A549 (cell line): ENCODE results near the gene FUNDC1. TPM values are rescaled to one million over a fixed set of nuclear protein-coding genes. Genes with fewer than 3 reads are reported as not detected.
A peak's percentile ranks its signal among the peaks of the same experiment; 100 is the strongest.

Source experiments
- ATAC-seq, 2 experiments: fragments of 200-7000 bp in 1 of 2; fragments of >200 bp in 1 of 2; cut with Nextera tagmentation in 1 of 2; cut with Tn5 transposase in 1 of 2; 3 replicates each; pipeline versions ENCODE4 v1.8.0 to v1.9.1; 2018 to 2020; ENCODE audit warnings: mild to moderate bottlenecking in 1 of 2, moderate library complexity in 1 of 2
- CTCF ChIA-PET: fragments of 300-600 bp; sonication (Branson Sonifier 250); formaldehyde crosslinking; extraction: SDS; loops from one replicate; lab custom pipeline; 2021; ENCODE audit warnings: antibody characterized with exemption, inconsistent platforms; lab: Yijun Ruan, JAX
- POLR2A ChIA-PET: fragments of 350-600 bp; formaldehyde crosslinking; extraction: SDS; loops from one replicate; lab custom pipeline; 2021; ENCODE audit warnings: antibody characterized with exemption, inconsistent platforms; lab: Yijun Ruan, JAX
- DNase-seq, 2 experiments: peaks; one replicate each; pipeline versions ENCODE4 v3.0.0 to v3.0.0-alpha.2; 2011 to 2016; ENCODE audit warnings: low read depth in 1 of 2, low spot score in 1 of 2
- FAIRE-seq: peaks from 2 replicates; lab custom pipeline; 2011; peaks lifted over from hg19 to GRCh38; lab: Jason Lieb, UNC
- H3K27ac ChIP-seq, 2 experiments: fragments of >200 bp; sonication (Bioruptor Twin); formaldehyde crosslinking; 3 replicates each; pipeline ENCODE4 v1.5.1; 2016 to 2017
- H3K4me1 ChIP-seq: fragments of >200 bp; sonication (Bioruptor Twin); formaldehyde crosslinking; 3 replicates; pipeline ENCODE4 v1.6.1; 2016
- H3K4me2 ChIP-seq: fragments of >200 bp; sonication (Bioruptor Twin); formaldehyde crosslinking; 3 replicates; pipeline ENCODE4 v1.6.1; 2016
- H3K4me3 ChIP-seq: fragments of >200 bp; sonication (Bioruptor Twin); formaldehyde crosslinking; 3 replicates; pipeline ENCODE4 v1.5.1; 2016
- H3K9me3 ChIP-seq: fragments of >200 bp; sonication (Bioruptor Twin); formaldehyde crosslinking; 3 replicates; pipeline ENCODE4 v1.6.1; 2016
- ATOH8 ChIP-seq: fragments of 250-450 bp; sonication (Bioruptor Pico); IDR thresholded peaks from 2 replicates; pipeline ENCODE4 v1.5.0; 2020; ENCODE audit warnings: low read depth, mild to moderate bottlenecking, moderate library complexity
- BHLHE40 ChIP-seq: IDR thresholded peaks from 2 replicates; pipeline ENCODE4 v1.6.1; 2012; ENCODE audit warnings: low read depth, low read length, inconsistent platforms
- CBX8 ChIP-seq: fragments of 200-600 bp; sonication (generic); IDR thresholded peaks from 2 replicates; pipeline ENCODE4 v1.6.1; 2016
- CHD4 ChIP-seq: fragments of 200-600 bp; sonication (generic); IDR thresholded peaks from 2 replicates; pipeline ENCODE4 v1.6.1; 2016; ENCODE audit warnings: antibody characterized with exemption, mild to moderate bottlenecking, borderline replicate concordance
- EP300 ChIP-seq, 2 experiments: fragments of >200 bp; sonication (Bioruptor Twin); formaldehyde crosslinking; IDR thresholded peaks; 2 replicates in 1 of 2; 3 replicates in 1 of 2; pipeline ENCODE4 v1.6.1; 2016 to 2017
- FOSL2 ChIP-seq, 2 experiments: fragments of 450-650 bp in 1 of 2; fragments of >200 bp in 1 of 2; sonication (Bioruptor Twin) in 1 of 2; formaldehyde crosslinking; IDR thresholded peaks; 2 replicates each; pipeline versions ENCODE4 v1.5.0 to v1.6.1; 2016 to 2020; ENCODE audit warnings: mild to moderate bottlenecking in 1 of 2, moderate library complexity in 1 of 2
- HDAC2 ChIP-seq: fragments of 200-600 bp; sonication (generic); IDR thresholded peaks from 2 replicates; pipeline ENCODE4 v1.6.1; 2016
- HEYL ChIP-seq: fragments of 250-450 bp; sonication (Bioruptor Pico); IDR thresholded peaks from 2 replicates; pipeline ENCODE4 v1.8.0; 2021; ENCODE audit warnings: mild to moderate bottlenecking, moderate library complexity
- HOXA7 ChIP-seq: fragments of 250-450 bp; sonication (Bioruptor Pico); IDR thresholded peaks from 2 replicates; pipeline ENCODE4 v1.5.0; 2020; ENCODE audit warnings: mild to moderate bottlenecking, moderate library complexity
- HOXB13 ChIP-seq: fragments of 250-450 bp; sonication (Bioruptor Pico); IDR thresholded peaks from 2 replicates; pipeline ENCODE4 v1.5.0; 2020; ENCODE audit warnings: low read depth, mild to moderate bottlenecking, moderate library complexity
- HOXB5 ChIP-seq: fragments of 250-450 bp; sonication (Bioruptor Pico); IDR thresholded peaks from 2 replicates; pipeline ENCODE4 v1.5.0; 2020; ENCODE audit warnings: mild to moderate bottlenecking, moderate library complexity
- JUNB ChIP-seq: fragments of >200 bp; sonication (Bioruptor Twin); formaldehyde crosslinking; IDR thresholded peaks from 2 replicates; pipeline ENCODE4 v1.6.1; 2016
- KDM1A ChIP-seq: fragments of 200-600 bp; sonication (generic); IDR thresholded peaks from 2 replicates; pipeline ENCODE4 v1.6.1; 2016; ENCODE audit warnings: low read depth, mild to moderate bottlenecking
- MYC ChIP-seq: IDR thresholded peaks from 2 replicates; pipeline ENCODE4 v1.6.1; 2012; ENCODE audit warnings: mild to moderate bottlenecking, inconsistent platforms, low read length, improper control_type of control experiment, borderline replicate concordance
- NFE2L2 ChIP-seq: fragments of 150-350 bp; conservative IDR thresholded peaks from 2 replicates; pipeline ENCODE4 v1.6.1; 2014; ENCODE audit warnings: low read length
- NR3C1 ChIP-seq: fragments of >200 bp; sonication (Bioruptor Twin); formaldehyde crosslinking; IDR thresholded peaks from 3 replicates; pipeline ENCODE4 v1.6.1; 2017
- RAD21 ChIP-seq, 2 experiments: fragments of >200 bp in 1 of 2; sonication (Bioruptor Twin) in 1 of 2; formaldehyde crosslinking in 1 of 2; IDR thresholded peaks in 1 of 2; conservative IDR thresholded peaks in 1 of 2; 2 replicates in 1 of 2; 3 replicates in 1 of 2; pipeline ENCODE4 v1.6.1; 2012 to 2018; ENCODE audit warnings: inconsistent platforms in 1 of 2
- RCOR1 ChIP-seq: fragments of 150-350 bp; IDR thresholded peaks from 2 replicates; pipeline ENCODE4 v1.6.1; 2014; ENCODE audit warnings: antibody characterized with exemption, low read length, low read depth
- RFX5 ChIP-seq: fragments of 450-650 bp; IDR thresholded peaks from 2 replicates; pipeline ENCODE4 v1.7.1; 2014; ENCODE audit warnings: antibody characterized with exemption, mild to moderate bottlenecking, moderate library complexity
- RNF2 ChIP-seq: fragments of 200-600 bp; sonication (generic); IDR thresholded peaks from 2 replicates; pipeline ENCODE4 v1.6.1; 2016; ENCODE audit warnings: low read depth, mild to moderate bottlenecking, antibody characterized with exemption, moderate library complexity, borderline replicate concordance
- WGBS: methylation state at CpG from one replicate; pipeline ENCODE4 v1.1.6; 2017; ENCODE audit errors: missing lambda C conversion rate; 5-methylcytosine and 5-hydroxymethylcytosine counted together
- polyA plus RNA-seq, 4 experiments: library from polyadenylated mRNA; depleted of rRNA in 3 of 4; stranded (reverse); fragments of >200 nt; fragmentation: RNase III in 1 of 4; extraction: RNeasy Plus Mini Kit Qiagen cat#74134 plus additional on column Dnase treatment in 1 of 4; gene quantifications; 2 replicates in 3 of 4; 3 replicates in 1 of 4; pipeline ENCODE4 v1.2.3, GENCODE V29; 2011 to 2017
- TF ChIP-seq, protein P1 (sequence below): fragments of >200 bp; sonication (Bioruptor Twin); formaldehyde crosslinking; IDR thresholded peaks from 3 replicates; pipeline ENCODE4 v1.5.1; 2016
- TF ChIP-seq, protein P2 (sequence below): fragments of 200-600 bp; sonication (generic); IDR thresholded peaks from 2 replicates; pipeline ENCODE4 v1.6.1; 2016; ENCODE audit warnings: antibody characterized with exemption, mild to moderate bottlenecking, moderate library complexity
- TF ChIP-seq, protein P3 (sequence below): IDR thresholded peaks from 2 replicates; pipeline ENCODE4 v1.6.1; 2012

The FUNDC1 gene
- polyA plus RNA-seq, 2 of the 4 experiments (the other 2 are of a cell fraction), result 37.4 to 37.6 TPM

GRCh38 chrX:44482575-44482974 lies 60.1 kb downstream of the FUNDC1 start (continued):
- no peak for TF ChIP-seq EP300 (IDR thresholded peaks at IDR 0.05)
- TF ChIP-seq, protein P1, sequence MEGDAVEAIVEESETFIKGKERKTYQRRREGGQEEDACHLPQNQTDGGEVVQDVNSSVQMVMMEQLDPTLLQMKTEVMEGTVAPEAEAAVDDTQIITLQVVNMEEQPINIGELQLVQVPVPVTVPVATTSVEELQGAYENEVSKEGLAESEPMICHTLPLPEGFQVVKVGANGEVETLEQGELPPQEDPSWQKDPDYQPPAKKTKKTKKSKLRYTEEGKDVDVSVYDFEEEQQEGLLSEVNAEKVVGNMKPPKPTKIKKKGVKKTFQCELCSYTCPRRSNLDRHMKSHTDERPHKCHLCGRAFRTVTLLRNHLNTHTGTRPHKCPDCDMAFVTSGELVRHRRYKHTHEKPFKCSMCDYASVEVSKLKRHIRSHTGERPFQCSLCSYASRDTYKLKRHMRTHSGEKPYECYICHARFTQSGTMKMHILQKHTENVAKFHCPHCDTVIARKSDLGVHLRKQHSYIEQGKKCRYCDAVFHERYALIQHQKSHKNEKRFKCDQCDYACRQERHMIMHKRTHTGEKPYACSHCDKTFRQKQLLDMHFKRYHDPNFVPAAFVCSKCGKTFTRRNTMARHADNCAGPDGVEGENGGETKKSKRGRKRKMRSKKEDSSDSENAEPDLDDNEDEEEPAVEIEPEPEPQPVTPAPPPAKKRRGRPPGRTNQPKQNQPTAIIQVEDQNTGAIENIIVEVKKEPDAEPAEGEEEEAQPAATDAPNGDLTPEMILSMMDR, result no peak
- TF ChIP-seq CBX8, result no peak

GRCh38 chrX:44480591-44480990 lies 62.1 kb downstream of the FUNDC1 start:
- 95% methylated on average over 2 of the region's 2 CpGs for WGBS
- Histone ChIP-seq H3K27ac (no peak overlapping the region), H3K4me3 (no peak overlapping the region), H3K9me3 (no peaks in the 10 kb centered on the region), H3K4me2 (no peak overlapping the region), H3K4me1 (peaks cover 9% of the 10 kb centered on the region; the same call in 1 of the 3 replicates)
- TF ChIP-seq JUNB (no peak), ATOH8 (CRISPR knock-in tag) (no peak), KDM1A (no peak), RNF2 (no peak), HEYL (no peak), HOXA7 (CRISPR knock-in tag) (no peak), BHLHE40 (no peak), HDAC2 (no peak), RAD21 (conservative IDR thresholded peaks at IDR 0.05 in 1 of 2, IDR thresholded peaks at IDR 0.05 in 1 of 2) (no peak), NFE2L2 (no peak), HOXB5 (CRISPR knock-in tag) (no peak), HOXB13 (no peak), FOSL2 (IDR thresholded peaks at IDR 0.05) (no peak), FOSL2 (CRISPR knock-in tag; IDR thresholded peaks at IDR 0.05) (no peak), NR3C1 (no peak), RCOR1 (no peak), RFX5 (no peak), MYC (no peak), CHD4 (no peak)
- TF ChIP-seq, protein P2, sequence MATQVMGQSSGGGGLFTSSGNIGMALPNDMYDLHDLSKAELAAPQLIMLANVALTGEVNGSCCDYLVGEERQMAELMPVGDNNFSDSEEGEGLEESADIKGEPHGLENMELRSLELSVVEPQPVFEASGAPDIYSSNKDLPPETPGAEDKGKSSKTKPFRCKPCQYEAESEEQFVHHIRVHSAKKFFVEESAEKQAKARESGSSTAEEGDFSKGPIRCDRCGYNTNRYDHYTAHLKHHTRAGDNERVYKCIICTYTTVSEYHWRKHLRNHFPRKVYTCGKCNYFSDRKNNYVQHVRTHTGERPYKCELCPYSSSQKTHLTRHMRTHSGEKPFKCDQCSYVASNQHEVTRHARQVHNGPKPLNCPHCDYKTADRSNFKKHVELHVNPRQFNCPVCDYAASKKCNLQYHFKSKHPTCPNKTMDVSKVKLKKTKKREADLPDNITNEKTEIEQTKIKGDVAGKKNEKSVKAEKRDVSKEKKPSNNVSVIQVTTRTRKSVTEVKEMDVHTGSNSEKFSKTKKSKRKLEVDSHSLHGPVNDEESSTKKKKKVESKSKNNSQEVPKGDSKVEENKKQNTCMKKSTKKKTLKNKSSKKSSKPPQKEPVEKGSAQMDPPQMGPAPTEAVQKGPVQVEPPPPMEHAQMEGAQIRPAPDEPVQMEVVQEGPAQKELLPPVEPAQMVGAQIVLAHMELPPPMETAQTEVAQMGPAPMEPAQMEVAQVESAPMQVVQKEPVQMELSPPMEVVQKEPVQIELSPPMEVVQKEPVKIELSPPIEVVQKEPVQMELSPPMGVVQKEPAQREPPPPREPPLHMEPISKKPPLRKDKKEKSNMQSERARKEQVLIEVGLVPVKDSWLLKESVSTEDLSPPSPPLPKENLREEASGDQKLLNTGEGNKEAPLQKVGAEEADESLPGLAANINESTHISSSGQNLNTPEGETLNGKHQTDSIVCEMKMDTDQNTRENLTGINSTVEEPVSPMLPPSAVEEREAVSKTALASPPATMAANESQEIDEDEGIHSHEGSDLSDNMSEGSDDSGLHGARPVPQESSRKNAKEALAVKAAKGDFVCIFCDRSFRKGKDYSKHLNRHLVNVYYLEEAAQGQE, result no peak
- TF ChIP-seq, protein P3, sequence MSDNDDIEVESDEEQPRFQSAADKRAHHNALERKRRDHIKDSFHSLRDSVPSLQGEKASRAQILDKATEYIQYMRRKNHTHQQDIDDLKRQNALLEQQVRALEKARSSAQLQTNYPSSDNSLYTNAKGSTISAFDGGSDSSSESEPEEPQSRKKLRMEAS, result no peak
- FAIRE-seq, result peak; percentile 7
- no peak for DNase-seq
- no peak for ATAC-seq
- POLR2A ChIA-PET, result no interaction called here
- CTCF ChIA-PET, result no interaction called here
